ENCODE results near the gene LRFN5. TPM values are rescaled to one million over a fixed set of nuclear protein-coding genes. Genes with fewer than 3 reads are reported as not detected.

The LRFN5 gene
- total and polyA plus RNA-seq, 9 of the 15 experiments (the other 6 are each of a cell fraction or from before 2014, with no cell fraction given): 0.01 to 0.27 (median 0.09) TPM; not detected in 1

- H3K9me1 ChIP-seq (ENCODE audit: control insufficient read depth, insufficient read depth, low read length): no peaks in the 10 kb centered on the region
- H3K4me2 ChIP-seq (ENCODE audit: insufficient read depth, low read length): no peak overlapping the region
- H2AFZ ChIP-seq (ENCODE audit: low read depth, low read length): no peak overlapping the region
- ATAC-seq: no peak
- no peak overlapping the region for H3K27ac ChIP-seq (ENCODE audit: extremely low read depth, low read depth, low read length)
- POLR2A ChIA-PET: no interaction called here
- 0% methylated on average over 2 of the region's 2 CpGs for WGBS (ENCODE audit: insufficient coverage, low coverage, missing lambda C conversion rate)
- no TSS peak for BruUV-seq (replicated peaks)
- H3K4me1 ChIP-seq (replicated peaks in 1 of 2; ENCODE audit: control insufficient read depth in 2 of 2, insufficient read depth in 2 of 2, low read length in 2 of 2): no peaks in the 10 kb centered on the region
- intact Hi-C loops (cut with micrococcal nuclease): no loop called here
- TF ChIP-seq PRPF4 (IDR thresholded peaks at IDR 0.05; ENCODE audit: insufficient read depth, low read depth, low read length, poor library complexity, severe bottlenecking) (no peak), ZNF24 (IDR thresholded peaks at IDR 0.05) (no peak), ETS2 (tag; IDR thresholded peaks at IDR 0.05; ENCODE audit: borderline replicate concordance, poor library complexity, severe bottlenecking) (no peak), MYNN (IDR thresholded peaks at IDR 0.05) (no peak), MYNN (CRISPR knock-in tag; IDR thresholded peaks at IDR 0.05) (no peak), ETV1 (tag; conservative IDR thresholded peaks at IDR 0.05; ENCODE audit: low read depth) (no peak)
- H3K79me2 ChIP-seq (ENCODE audit: control insufficient read depth, insufficient read depth, low read length): no peaks in the 10 kb centered on the region
- no peak overlapping the region for H3K9ac ChIP-seq (ENCODE audit: insufficient read depth in 1 of 2, low read depth in 2 of 2, low read length in 2 of 2)
- no peaks in the 10 kb centered on the region for H4K20me1 ChIP-seq (replicated peaks; ENCODE audit: control insufficient read depth, insufficient read depth, low read length)
- DNase-seq (ENCODE audit: extremely low read depth in 1 of 4, low spot score in 3 of 4): no peak
- no peaks in the 10 kb centered on the region for H3K9me3 ChIP-seq (replicated peaks; ENCODE audit: control insufficient read depth, insufficient read depth, low read depth, low read length)
- in situ Hi-C loops (cut with MboI): no loop called here
- no peak overlapping the region for H3K4me3 ChIP-seq
- H3K36me3 ChIP-seq (ENCODE audit: control insufficient read depth, insufficient read depth, low read length): no peaks in the 10 kb centered on the region
- CTCF ChIA-PET (ENCODE audit: low intra/inter-chr PET ratio): no interaction called here
- H3K27me3 ChIP-seq (ENCODE audit: control insufficient read depth in 2 of 2, insufficient read depth in 2 of 2, low read length in 2 of 2): no peaks in the 10 kb centered on the region
- FAIRE-seq: no peak
Observed at GRCh38 chr14:41663473-41663850, 56.8 kb downstream of the LRFN5 start.

GRCh38 chr14:41666301-41666700 is 59.6 kb downstream of the LRFN5 start:
- no peak for DNase-seq (ENCODE audit: extremely low read depth in 1 of 4, low spot score in 3 of 4)
- H3K4me1 ChIP-seq (replicated peaks in 1 of 2; ENCODE audit: control insufficient read depth in 2 of 2, insufficient read depth in 2 of 2, low read length in 2 of 2): no peaks in the 10 kb centered on the region
- no peaks in the 10 kb centered on the region for H4K20me1 ChIP-seq (replicated peaks; ENCODE audit: control insufficient read depth, insufficient read depth, low read length)
- ATAC-seq: no peak
- no peak overlapping the region for H2AFZ ChIP-seq (ENCODE audit: low read depth, low read length)
- H3K36me3 ChIP-seq (ENCODE audit: control insufficient read depth, insufficient read depth, low read length): no peaks in the 10 kb centered on the region
- no peak overlapping the region for H3K27ac ChIP-seq (ENCODE audit: extremely low read depth, low read depth, low read length)
- H3K79me2 ChIP-seq (ENCODE audit: control insufficient read depth, insufficient read depth, low read length): no peaks in the 10 kb centered on the region
- ChIA-PET POLR2A (no interaction called here), CTCF (ENCODE audit: low intra/inter-chr PET ratio) (no interaction called here)
- H3K4me3 ChIP-seq: no peak overlapping the region
- intact Hi-C loops (cut with micrococcal nuclease): no loop called here
- no peaks in the 10 kb centered on the region for H3K27me3 ChIP-seq (ENCODE audit: control insufficient read depth in 2 of 2, insufficient read depth in 2 of 2, low read length in 2 of 2)
- H3K9ac ChIP-seq (ENCODE audit: insufficient read depth in 1 of 2, low read depth in 2 of 2, low read length in 2 of 2): no peak overlapping the region
- in situ Hi-C loops (cut with MboI): no loop called here
- BruUV-seq (replicated peaks): no TSS peak
- no peak overlapping the region for H3K4me2 ChIP-seq (ENCODE audit: insufficient read depth, low read length)
- no peak for FAIRE-seq
- H3K9me1 ChIP-seq (ENCODE audit: control insufficient read depth, insufficient read depth, low read length): no peaks in the 10 kb centered on the region
- H3K9me3 ChIP-seq (replicated peaks; ENCODE audit: control insufficient read depth, insufficient read depth, low read depth, low read length): no peaks in the 10 kb centered on the region
- 0% methylated on average over 2 of the region's 2 CpGs for WGBS (ENCODE audit: insufficient coverage, low coverage, missing lambda C conversion rate)
- TF ChIP-seq FUS (optimal IDR thresholded peaks at IDR 0.05; ENCODE audit: low read depth, low read length) (no peak), ZSCAN32 (CRISPR knock-in tag; IDR thresholded peaks at IDR 0.05) (no peak), CBFB (CRISPR knock-in tag; IDR thresholded peaks at IDR 0.05) (no peak), ZNF253 (CRISPR knock-in tag; conservative IDR thresholded peaks at IDR 0.05) (no peak), ZNF76 (CRISPR knock-in tag; IDR thresholded peaks at IDR 0.05; ENCODE audit: borderline replicate concordance) (no peak), ETV1 (tag; conservative IDR thresholded peaks at IDR 0.05; ENCODE audit: low read depth) (no peak), ZNF586 (CRISPR knock-in tag; conservative IDR thresholded peaks at IDR 0.05) (no peak), ZNF408 (CRISPR knock-in tag; IDR thresholded peaks at IDR 0.05; ENCODE audit: low read depth) (no peak), RBM17 (IDR thresholded peaks at IDR 0.05; ENCODE audit: borderline replicate concordance, low read depth, low read length) (no peak), HINFP (tag; conservative IDR thresholded peaks at IDR 0.05; ENCODE audit: low read depth) (no peak), DDX20 (tag; IDR thresholded peaks at IDR 0.05; ENCODE audit: low read depth) (no peak)

Measured in K562 (cell line).